ENCODE results near the gene RAB3A. TPM values are rescaled to one million over a fixed set of nuclear protein-coding genes. Genes with fewer than 3 reads are reported as not detected.
A peak's percentile ranks its signal among the peaks of the same experiment; 100 is the strongest.
"Not testable (repeated sequence)": the region's sequence is repeated elsewhere in the genome, so short reads cannot be mapped to it uniquely, and the experiment has no call there.

RAB3A gene
- total RNA-seq, 3 donors from 2014 or later (not counting 1 experiment from before 2014, with no cell fraction given): 5.2 to 7.8 (median 7.6) TPM

DNA sequence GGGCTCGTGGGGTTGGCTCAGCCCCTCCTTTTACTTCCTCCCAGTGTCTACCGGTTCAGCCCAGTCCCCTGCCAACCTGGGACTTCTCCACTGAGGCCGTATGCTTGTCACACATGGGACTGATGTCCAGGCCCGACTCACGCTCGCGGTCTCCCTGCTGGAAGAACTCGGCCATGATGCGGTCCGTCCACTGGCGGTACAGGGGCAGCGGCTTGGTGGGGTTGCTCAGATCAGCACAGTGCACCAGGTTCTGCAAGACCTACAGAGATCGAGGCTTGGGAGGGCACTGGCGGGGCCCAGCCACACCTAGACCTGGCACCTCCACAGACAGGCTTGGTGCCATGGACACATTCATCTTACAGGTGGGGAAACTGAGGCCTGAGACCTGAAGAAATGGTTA is 7.8 kb upstream of the RAB3A start:
- Mint-ChIP-seq H3K36me3 (no peaks in the 10 kb centered on the region), H3K27ac (no peak overlapping the region), H3K27me3 (ENCODE audit: low read depth in 2 of 2) (peaks cover 4 to 12% of the 10 kb centered on the region in 2 donors), H3K4me3 (no peak overlapping the region), H3K9me3 (no peaks in the 10 kb centered on the region), H3K4me1 (no peaks in the 10 kb centered on the region)
- ATAC-seq (no peak), DNase-seq (no peak)
- no peaks in the 10 kb centered on the region for H3K9me3 ChIP-seq (ENCODE audit: control insufficient read depth, insufficient read depth, low read length)
- TF ChIP-seq, protein P1, sequence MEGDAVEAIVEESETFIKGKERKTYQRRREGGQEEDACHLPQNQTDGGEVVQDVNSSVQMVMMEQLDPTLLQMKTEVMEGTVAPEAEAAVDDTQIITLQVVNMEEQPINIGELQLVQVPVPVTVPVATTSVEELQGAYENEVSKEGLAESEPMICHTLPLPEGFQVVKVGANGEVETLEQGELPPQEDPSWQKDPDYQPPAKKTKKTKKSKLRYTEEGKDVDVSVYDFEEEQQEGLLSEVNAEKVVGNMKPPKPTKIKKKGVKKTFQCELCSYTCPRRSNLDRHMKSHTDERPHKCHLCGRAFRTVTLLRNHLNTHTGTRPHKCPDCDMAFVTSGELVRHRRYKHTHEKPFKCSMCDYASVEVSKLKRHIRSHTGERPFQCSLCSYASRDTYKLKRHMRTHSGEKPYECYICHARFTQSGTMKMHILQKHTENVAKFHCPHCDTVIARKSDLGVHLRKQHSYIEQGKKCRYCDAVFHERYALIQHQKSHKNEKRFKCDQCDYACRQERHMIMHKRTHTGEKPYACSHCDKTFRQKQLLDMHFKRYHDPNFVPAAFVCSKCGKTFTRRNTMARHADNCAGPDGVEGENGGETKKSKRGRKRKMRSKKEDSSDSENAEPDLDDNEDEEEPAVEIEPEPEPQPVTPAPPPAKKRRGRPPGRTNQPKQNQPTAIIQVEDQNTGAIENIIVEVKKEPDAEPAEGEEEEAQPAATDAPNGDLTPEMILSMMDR (IDR thresholded peaks at IDR 0.05): no peak
- no peaks in the 10 kb centered on the region for H3K36me3 ChIP-seq (ENCODE audit: control insufficient read depth, insufficient read depth, low read length)
- no peak overlapping the region for H3K27ac ChIP-seq (ENCODE audit: low read length)
- WGBS (ENCODE audit: insufficient coverage): 70% methylated on average over 14 of the region's 14 CpGs
- H3K27me3 ChIP-seq (ENCODE audit: control insufficient read depth, insufficient read depth, low read length): peaks cover 2% of the 10 kb centered on the region
- intact Hi-C loops (cut with micrococcal nuclease): no loop called here
- no peak overlapping the region for H3K4me3 ChIP-seq (ENCODE audit: low read length)
- H3K4me1 ChIP-seq (ENCODE audit: control insufficient read depth, insufficient read depth, low read length): no peaks in the 10 kb centered on the region

DNA sequence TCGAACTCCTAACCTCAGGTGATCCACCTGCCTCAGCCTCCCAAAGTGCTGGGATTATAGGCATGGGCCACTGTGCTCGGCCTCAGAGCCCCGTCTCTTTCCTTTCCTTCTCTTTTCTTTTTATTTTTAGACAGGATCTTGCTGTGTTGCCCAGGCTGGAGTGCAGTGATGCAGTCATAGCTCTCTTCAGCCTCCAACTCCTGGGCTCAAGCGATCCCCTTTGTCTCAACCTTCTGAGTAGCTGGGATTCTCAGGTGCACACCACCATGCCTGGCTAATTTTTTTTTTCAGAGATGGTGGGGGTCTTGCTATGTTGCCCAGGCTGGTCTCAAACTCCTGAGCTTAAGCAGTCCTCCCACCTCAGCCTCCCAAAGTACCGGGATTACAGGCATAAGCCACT is 6.1 kb upstream of the RAB3A start:
- 84% methylated on average over 5 of the region's 5 CpGs for WGBS (ENCODE audit: insufficient coverage)
- H3K36me3 ChIP-seq (ENCODE audit: control insufficient read depth, insufficient read depth, low read length); ATAC-seq; H3K36me3 Mint-ChIP-seq; H3K27me3 ChIP-seq (ENCODE audit: control insufficient read depth, insufficient read depth, low read length); H3K27ac ChIP-seq (ENCODE audit: low read length); H3K4me1 ChIP-seq (ENCODE audit: control insufficient read depth, insufficient read depth, low read length); DNase-seq; H3K4me1 Mint-ChIP-seq; intact Hi-C loops (cut with micrococcal nuclease); H3K27ac Mint-ChIP-seq; H3K9me3 Mint-ChIP-seq; H3K4me3 Mint-ChIP-seq; H3K9me3 ChIP-seq (ENCODE audit: control insufficient read depth, insufficient read depth, low read length); H3K4me3 ChIP-seq (ENCODE audit: low read length): not testable (repeated sequence)
- H3K27me3 Mint-ChIP-seq (ENCODE audit: low read depth in 2 of 2): peaks cover 4 to 12% of the 10 kb centered on the region in 2 donors

DNA sequence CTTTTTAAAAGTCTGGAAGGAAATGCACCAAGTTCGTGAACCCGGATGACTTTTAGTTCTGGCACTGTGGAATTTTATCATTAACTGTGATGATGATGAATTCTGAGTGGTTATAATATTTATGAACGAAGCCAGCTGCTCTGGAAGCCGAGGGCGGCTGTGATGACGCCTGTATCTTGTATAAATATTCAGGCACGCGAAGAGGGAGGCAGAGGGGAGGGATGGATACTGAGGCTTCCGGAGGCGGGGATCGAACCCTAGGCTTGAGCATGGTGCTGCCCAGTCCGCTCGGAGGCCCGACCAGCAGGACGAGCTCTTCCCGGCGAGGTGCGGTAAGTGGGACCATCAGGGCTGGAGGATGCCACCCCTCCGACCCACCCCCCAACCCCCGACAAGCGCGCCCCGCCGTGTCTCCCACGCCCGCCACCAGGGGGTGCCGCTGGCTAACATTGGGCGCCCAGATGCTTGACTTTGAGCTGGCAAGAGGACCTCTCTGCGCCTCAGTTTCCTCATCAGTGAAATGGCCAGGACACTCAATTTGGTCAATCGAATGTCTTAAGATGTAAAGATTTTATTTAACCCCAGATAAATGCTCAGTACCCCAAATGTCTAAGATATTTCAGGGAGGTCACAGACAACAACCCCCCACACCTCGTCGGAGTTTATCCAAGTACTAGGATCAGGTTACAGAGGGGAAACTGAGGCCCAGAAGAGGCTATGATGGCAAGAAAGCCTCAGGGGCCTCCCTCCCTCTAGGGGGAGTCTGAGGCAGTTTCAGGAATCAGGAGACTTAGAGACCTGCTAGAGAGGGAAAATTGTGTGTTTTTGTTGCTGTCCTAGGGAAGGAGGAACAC is 4.5 kb upstream of the RAB3A start:
- no peak for ATAC-seq
- H3K27ac Mint-ChIP-seq: no peak overlapping the region
- no peak overlapping the region for H3K27ac ChIP-seq (ENCODE audit: low read length)
- peaks cover 18% of the 10 kb centered on the region for H3K4me1 ChIP-seq (ENCODE audit: control insufficient read depth, insufficient read depth, low read length)
- peaks cover 4 to 12% of the 10 kb centered on the region in 2 donors for H3K27me3 Mint-ChIP-seq (ENCODE audit: low read depth in 2 of 2)
- WGBS (ENCODE audit: insufficient coverage): 29% methylated on average over 31 of the region's 32 CpGs
- no peaks in the 10 kb centered on the region for H3K9me3 Mint-ChIP-seq
- peaks cover 2% of the 10 kb centered on the region for H3K27me3 ChIP-seq (ENCODE audit: control insufficient read depth, insufficient read depth, low read length)
- H3K4me3 Mint-ChIP-seq: no peak overlapping the region
- no peaks in the 10 kb centered on the region for H3K36me3 Mint-ChIP-seq
- DNase-seq: peak; percentile 40 to 71
- TF ChIP-seq, protein P1 (IDR thresholded peaks at IDR 0.05): peak; percentile 71
- H3K4me1 Mint-ChIP-seq: peaks cover 11 to 13% of the 10 kb centered on the region in 2 donors
- H3K4me3 ChIP-seq (ENCODE audit: low read length): no peak overlapping the region
- intact Hi-C loops (cut with micrococcal nuclease): loop anchor here (1.0 kb wide), 1 partner anchor 120 kb away; no protein-coding TSS in a partner anchor
- no peaks in the 10 kb centered on the region for H3K9me3 ChIP-seq (ENCODE audit: control insufficient read depth, insufficient read depth, low read length)
- no peaks in the 10 kb centered on the region for H3K36me3 ChIP-seq (ENCODE audit: control insufficient read depth, insufficient read depth, low read length)

DNA sequence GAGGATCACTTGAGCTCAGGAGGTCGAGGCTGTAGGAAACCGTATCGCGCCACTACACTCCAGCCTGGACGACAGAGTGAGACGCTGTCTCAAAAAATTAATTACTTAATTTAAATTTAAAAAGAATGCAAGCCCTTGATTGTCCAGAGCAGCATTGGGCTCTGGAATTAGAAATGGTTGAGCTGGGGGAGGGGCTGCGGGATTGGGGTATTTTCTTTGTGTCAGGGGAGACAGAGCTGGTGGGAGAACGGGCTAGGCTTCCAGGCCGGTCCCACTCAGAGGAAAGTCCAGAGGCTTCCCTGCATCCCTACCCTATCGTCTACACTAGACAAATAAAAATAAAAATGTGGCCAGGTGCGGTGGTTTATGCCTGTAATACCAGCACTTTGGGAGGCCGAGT is 2.2 kb upstream of the RAB3A start:
- no peak for DNase-seq
- no peaks in the 10 kb centered on the region for H3K9me3 Mint-ChIP-seq
- Histone ChIP-seq H3K36me3 (ENCODE audit: control insufficient read depth, insufficient read depth, low read length) (no peaks in the 10 kb centered on the region), H3K9me3 (ENCODE audit: control insufficient read depth, insufficient read depth, low read length) (no peaks in the 10 kb centered on the region), H3K4me3 (ENCODE audit: low read length) (no peak overlapping the region), H3K27ac (ENCODE audit: low read length) (no peak overlapping the region), H3K4me1 (ENCODE audit: control insufficient read depth, insufficient read depth, low read length) (peaks cover 27% of the 10 kb centered on the region), H3K27me3 (ENCODE audit: control insufficient read depth, insufficient read depth, low read length) (peaks cover 2% of the 10 kb centered on the region)
- no peaks in the 10 kb centered on the region for H3K36me3 Mint-ChIP-seq
- 95% methylated on average over 10 of the region's 12 CpGs for WGBS (ENCODE audit: insufficient coverage)
- H3K27me3 Mint-ChIP-seq (ENCODE audit: low read depth in 2 of 2): peaks cover 4 to 12% of the 10 kb centered on the region in 2 donors
- peaks cover 23 to 32% of the 10 kb centered on the region in 2 donors for H3K4me1 Mint-ChIP-seq
- no peak overlapping the region for H3K4me3 Mint-ChIP-seq
- TF ChIP-seq, protein P1 (IDR thresholded peaks at IDR 0.05): no peak
- intact Hi-C loops (cut with micrococcal nuclease): loop anchor here (2.0 kb wide), 1 partner anchor 45 kb away; no protein-coding TSS in a partner anchor
- no peak for ATAC-seq
- no peak overlapping the region for H3K27ac Mint-ChIP-seq
